ENCODE results near the gene GPR18.
A peak's percentile ranks its signal among the peaks of the same experiment; 100 is the strongest.

GPR18 gene

GRCh38 chr13:99258210-99258860 is at the start of gene GPR18:
TSS of gene GPR18 (minus strand) at chr13:99258379. CDS start at chr13:99255872, 2,507 bp downstream.
- no peak for DNase-seq

- peak; percentile 78 for DNase-seq
Observed at GRCh38 chr13:99307648-99308339, 49.6 kb upstream of the GPR18 start.

GRCh38 chr13:99307247-99307646 is 49.1 kb upstream of the GPR18 start, which contains the start of gene GPR183:
TSS of gene GPR183 (minus strand) at chr13:99307399. CDS start at chr13:99296145, 11,254 bp downstream.
- peak; percentile 38 for DNase-seq

- DNase-seq, result no peak
Observed at GRCh38 chr13:99305566-99305965, 47.4 kb upstream of the GPR18 start.

GRCh38 chr13:99305158-99305557 is 47.0 kb upstream of the GPR18 start:
- DNase-seq, result no peak

- DNase-seq, result no peak
Observed at GRCh38 chr13:99304541-99304940, 46.4 kb upstream of the GPR18 start.

- DNase-seq, result no peak
Observed at GRCh38 chr13:99303863-99304521, 45.8 kb upstream of the GPR18 start.

- no peak for DNase-seq
Observed at GRCh38 chr13:99302637-99303505, 44.7 kb upstream of the GPR18 start.

GRCh38 chr13:99301913-99302636 is 43.9 kb upstream of the GPR18 start:
- no peak for DNase-seq

- DNase-seq, result no peak
Observed at GRCh38 chr13:99301056-99301838, 43.1 kb upstream of the GPR18 start.

GRCh38 chr13:99299920-99300341 is 41.8 kb upstream of the GPR18 start:
- DNase-seq, result no peak

- no peak for DNase-seq
Observed at GRCh38 chr13:99299256-99299919, 41.2 kb upstream of the GPR18 start.

GRCh38 chr13:99298056-99298455 is 39.9 kb upstream of the GPR18 start:
- no peak for DNase-seq

- DNase-seq, result no peak
Observed at GRCh38 chr13:99297331-99297730, 39.2 kb upstream of the GPR18 start.

GRCh38 chr13:99296398-99296797 is 38.2 kb upstream of the GPR18 start:
- DNase-seq, result no peak

- DNase-seq, result no peak
Observed at GRCh38 chr13:99295488-99296252, 37.5 kb upstream of the GPR18 start.

- DNase-seq, result no peak
Observed at GRCh38 chr13:99294958-99295357, 36.8 kb upstream of the GPR18 start.

- no peak for DNase-seq
Observed at GRCh38 chr13:99294198-99294597, 36.0 kb upstream of the GPR18 start.

GRCh38 chr13:99293178-99293577 is 35.0 kb upstream of the GPR18 start:
- no peak for DNase-seq

GRCh38 chr13:99290894-99291293 is 32.7 kb upstream of the GPR18 start:
- no peak for DNase-seq

Data from HCEC 1CT (cell line).